H1 (cell line): ENCODE data around the gene KCNK15. TPM values are rescaled to one million over a fixed set of nuclear protein-coding genes. Genes with fewer than 3 reads are reported as not detected.

Source experiments
- CTCF ChIA-PET: fragments of 300-600 bp; sonication (Branson Sonifier 250); formaldehyde crosslinking; loops from one replicate; lab custom pipeline; 2021; ENCODE audit not compliant: partially characterized antibody; lab: Charles Lee
- POLR2A ChIA-PET: fragments of 300-600 bp; sonication (Branson Sonifier 250); formaldehyde crosslinking; loops from one replicate; lab custom pipeline; 2021; ENCODE audit warnings: inconsistent platforms; ENCODE audit not compliant: partially characterized antibody; lab: Charles Lee
- DNase-seq, 2 experiments: peaks; one replicate each; pipeline versions ENCODE4 v3.0.0 to v3.0.0-alpha.2; 2010 to 2022; ENCODE audit warnings: low spot score in 2 of 2, low read depth in 1 of 2, mixed read lengths in 1 of 2
- FAIRE-seq: peaks from 2 replicates; lab custom pipeline; 2011; peaks lifted over from hg19 to GRCh38; lab: Jason Lieb, UNC
- H2AFZ ChIP-seq: 2 replicates; pipeline ENCODE4 v1.8.1; 2012; ENCODE audit warnings: low read length, inconsistent platforms
- H2AK5ac ChIP-seq: 2 replicates; pipeline ENCODE4 v1.6.1; 2013; ENCODE audit warnings: low read depth, low read length
- H2BK120ac ChIP-seq: replicated peaks from 2 replicates; pipeline ENCODE3; 2013; ENCODE audit warnings: low read depth, low read length, inconsistent platforms
- H2BK12ac ChIP-seq: 2 replicates; pipeline ENCODE4 v1.6.1; 2013; ENCODE audit warnings: low read depth, low read length
- H2BK15ac ChIP-seq: 2 replicates; pipeline ENCODE4 v1.6.1; 2013; ENCODE audit warnings: low read length
- H2BK20ac ChIP-seq: 2 replicates; pipeline ENCODE4 v1.6.1; 2013; ENCODE audit warnings: low read length
- H2BK5ac ChIP-seq: 2 replicates; pipeline ENCODE4 v1.6.1; 2013; ENCODE audit warnings: low read depth, low read length
- H3K14ac ChIP-seq: 2 replicates; pipeline ENCODE4 v1.6.1; 2013; ENCODE audit warnings: inconsistent platforms; ENCODE audit not compliant: insufficient read length
- H3K18ac ChIP-seq: 2 replicates; pipeline ENCODE4 v1.6.1; 2013; ENCODE audit warnings: low read length; ENCODE audit errors: extremely low read depth
- H3K23ac ChIP-seq: 2 replicates; pipeline ENCODE4 v1.6.1; 2013; ENCODE audit warnings: inconsistent platforms; ENCODE audit not compliant: insufficient read length
- H3K23me2 ChIP-seq: 2 replicates; pipeline ENCODE4 v1.6.1; 2013; ENCODE audit warnings: low read depth, low read length
- H3K27ac ChIP-seq: 2 replicates; pipeline ENCODE4 v1.6.1; 2011; ENCODE audit warnings: low read depth, low read length, inconsistent platforms
- H3K27me3 ChIP-seq, 4 experiments: replicated peaks in 1 of 4; 1 replicate in 1 of 4; 2 replicates in 3 of 4; pipeline versions ENCODE4 v1.6.1 to v1.8.1; 2011 to 2013; ENCODE audit warnings: low read length in 3 of 4, mild to moderate bottlenecking in 3 of 4, inconsistent platforms in 2 of 4, mixed read lengths in 2 of 4, moderate library complexity in 1 of 4; ENCODE audit not compliant: control insufficient read depth in 3 of 4, insufficient read depth in 3 of 4; ENCODE audit errors: extremely low read depth in 1 of 4
- H3K36me3 ChIP-seq, 4 experiments: 2 replicates each; pipeline versions ENCODE4 v1.6.1 to v1.8.1; 2011 to 2013; ENCODE audit warnings: mild to moderate bottlenecking in 4 of 4, low read length in 3 of 4, moderate library complexity in 2 of 4, control low read depth in 1 of 4, inconsistent platforms in 1 of 4; ENCODE audit not compliant: insufficient read depth in 4 of 4, control insufficient read depth in 2 of 4
- H3K4ac ChIP-seq: replicated peaks from 2 replicates; pipeline ENCODE3; 2013; ENCODE audit warnings: low read length, low read depth, mixed read lengths, inconsistent platforms; ENCODE audit not compliant: insufficient read length
- H3K4me1 ChIP-seq, 4 experiments: replicated peaks in 1 of 4; 1 replicate in 1 of 4; 2 replicates in 3 of 4; pipeline versions ENCODE4 v1.6.1 to v1.8.1; 2011 to 2013; ENCODE audit warnings: low read length in 3 of 4, inconsistent platforms in 2 of 4, mixed read lengths in 1 of 4; ENCODE audit not compliant: insufficient read depth in 4 of 4, control insufficient read depth in 3 of 4
- H3K4me2 ChIP-seq, 2 experiments: 2 replicates each; pipeline versions ENCODE4 v1.6.1 to v1.8.1; 2011 to 2013; ENCODE audit warnings: low read depth in 2 of 2, low read length in 2 of 2, control low read depth in 1 of 2, inconsistent platforms in 1 of 2, mild to moderate bottlenecking in 1 of 2; ENCODE audit not compliant: insufficient read depth in 1 of 2
- H3K4me3 ChIP-seq, 4 experiments: fragments of 200-600, 300-600 bp in 1 of 4; sonication (generic), shearing (Covaris generic), sonication (Bioruptor Twin) in 1 of 4; 2 replicates each; pipeline versions ENCODE4 v1.5.1 to v1.8.1; 2011 to 2016; ENCODE audit warnings: low read length in 4 of 4, low read depth in 3 of 4, control low read depth in 2 of 4, inconsistent platforms in 2 of 4, mild to moderate bottlenecking in 2 of 4, mixed read lengths in 1 of 4, moderate library complexity in 1 of 4; ENCODE audit not compliant: insufficient read depth in 2 of 4; ENCODE audit errors: extremely low read depth in 1 of 4
- H3K56ac ChIP-seq: replicated peaks from 2 replicates; pipeline ENCODE3; 2013; ENCODE audit warnings: low read depth, mild to moderate bottlenecking, mixed read lengths, low read length, inconsistent platforms; ENCODE audit not compliant: insufficient read length
- H3K79me1 ChIP-seq: 2 replicates; pipeline ENCODE4 v1.6.1; 2013; ENCODE audit warnings: low read depth, low read length, control low read depth
- H3K79me2 ChIP-seq, 2 experiments: 2 replicates each; pipeline versions ENCODE4 v1.6.1 to v1.8.1; 2012 to 2013; ENCODE audit warnings: low read length in 2 of 2, mild to moderate bottlenecking in 2 of 2, inconsistent platforms in 1 of 2; ENCODE audit not compliant: insufficient read depth in 2 of 2, control insufficient read depth in 1 of 2
- H3K9ac ChIP-seq, 4 experiments: replicated peaks in 1 of 4; 1 replicate in 1 of 4; 2 replicates in 3 of 4; pipeline versions ENCODE4 v1.6.1 to v1.8.1; 2011 to 2013; ENCODE audit warnings: low read depth in 3 of 4, low read length in 3 of 4, control low read depth in 2 of 4, mild to moderate bottlenecking in 2 of 4, moderate library complexity in 2 of 4, inconsistent platforms in 1 of 4; ENCODE audit errors: extremely low read depth in 1 of 4
- H3K9me3 ChIP-seq, 2 experiments: 2 replicates each; pipeline versions ENCODE4 v1.6.1 to v1.8.1; 2012 to 2013; ENCODE audit warnings: mild to moderate bottlenecking in 2 of 2, moderate library complexity in 2 of 2, control low read depth in 1 of 2, inconsistent platforms in 1 of 2, low read depth in 1 of 2, low read length in 1 of 2, mixed read lengths in 1 of 2; ENCODE audit not compliant: insufficient read depth in 2 of 2
- H4K20me1 ChIP-seq, 2 experiments: replicated peaks in 1 of 2; 2 replicates each; pipeline versions ENCODE3 to v1.8.1; 2011 to 2013; ENCODE audit warnings: inconsistent platforms in 2 of 2, low read length in 2 of 2, mild to moderate bottlenecking in 1 of 2; ENCODE audit not compliant: insufficient read depth in 2 of 2, control insufficient read depth in 1 of 2
- H4K5ac ChIP-seq: 2 replicates; pipeline ENCODE4 v1.6.1; 2013; ENCODE audit warnings: low read length, low read depth, mixed read lengths, inconsistent platforms; ENCODE audit not compliant: insufficient read length
- H4K8ac ChIP-seq: 2 replicates; pipeline ENCODE4 v1.8.0; 2013; ENCODE audit warnings: mild to moderate bottlenecking, moderate library complexity, low read length, inconsistent platforms; ENCODE audit not compliant: insufficient read depth; ENCODE audit errors: extremely low read depth
- H4K91ac ChIP-seq: replicated peaks from 2 replicates; pipeline ENCODE3; 2013; ENCODE audit warnings: low read length, mixed read lengths, inconsistent platforms; ENCODE audit not compliant: insufficient read length
- CBX5 ChIP-seq: fragments of 300-800, 300-1000 bp; sonication (generic); IDR thresholded peaks from 2 replicates; pipeline ENCODE4 v1.7.1; 2016; ENCODE audit warnings: antibody characterized with exemption, low read length, low read depth
- FOSL1 ChIP-seq: IDR thresholded peaks from 2 replicates; pipeline ENCODE4 v1.6.1; 2011; ENCODE audit warnings: mild to moderate bottlenecking, low read depth, low read length, moderate library complexity; ENCODE audit not compliant: insufficient read depth
- KDM1A ChIP-seq: fragments of 200-600, 300-600 bp; sonication (generic); IDR thresholded peaks from 2 replicates; pipeline ENCODE4 v1.7.1; 2016; ENCODE audit warnings: mild to moderate bottlenecking, low read length, borderline replicate concordance
- WGBS, 2 experiments: shearing (Covaris generic) in 1 of 2; methylation state at CpG; one replicate each; pipeline versions ENCODE4 v1.1.6 to v1.1.7; 2013 to 2015; ENCODE audit warnings: low lambda C conversion rate in 2 of 2, mixed read lengths in 2 of 2, inconsistent platforms in 1 of 2, low coverage in 1 of 2, missing lambda C conversion rate in 1 of 2; ENCODE audit not compliant: insufficient replicate concordance in 2 of 2, insufficient coverage in 1 of 2, insufficient read length in 1 of 2; ENCODE audit errors: extremely low coverage in 1 of 2, missing lambda C conversion rate in 1 of 2; 5-methylcytosine and 5-hydroxymethylcytosine counted together
- polyA plus RNA-seq, 7 experiments: library from polyadenylated mRNA; depleted of rRNA in 3 of 7; stranded (reverse) in 5 of 7; unstranded in 2 of 7; fragments of >200 nt in 5 of 7; fragments of 200-250 nt in 2 of 7; gene quantifications; 1 replicate in 5 of 7; 2 replicates in 1 of 7; 4 replicates in 1 of 7; pipeline versions ENCODE4 v1.2.1 to v1.2.3, GENCODE V29; 2011 to 2013; ENCODE audit warnings: missing spikeins in 2 of 7, mixed read lengths in 2 of 7
- total RNA-seq: library from RNA; stranded (reverse); fragmentation: NEBNext Ultra II Directional; extraction: Animal tissue kit (Norgen Biotek cat#: 25700); gene quantifications from 2 replicates; pipeline ENCODE4 v1.2.1, GENCODE V29; 2021
- TF ChIP-seq, protein P1 (sequence below): IDR thresholded peaks from 2 replicates; pipeline ENCODE4 v1.6.1; 2012; ENCODE audit warnings: inconsistent platforms

KCNK15 gene
- total and polyA plus RNA-seq, 2 of the 8 experiments (the other 6 are each of a cell fraction or from before 2014, with no cell fraction given): 0.24 to 0.33 TPM

DNA sequence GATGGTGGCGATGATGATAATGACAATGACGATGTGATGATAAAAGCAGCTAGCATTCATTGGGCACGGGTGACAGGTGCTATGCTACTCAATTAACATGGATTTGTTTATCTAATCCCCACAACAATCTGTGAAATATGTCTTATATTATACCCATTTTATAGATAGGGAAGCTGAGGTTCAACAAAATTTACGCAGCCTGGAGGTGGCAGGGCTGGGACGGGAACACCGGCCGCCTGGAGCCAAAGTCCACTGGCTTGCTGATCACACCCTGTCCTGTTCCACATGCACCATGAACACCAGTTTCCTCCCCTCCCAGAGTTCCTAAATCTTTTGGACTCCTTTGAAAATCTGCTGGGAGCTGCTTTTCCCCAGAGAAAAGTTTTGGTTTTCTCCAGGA is 41.6 kb downstream of the KCNK15 start:
- Histone ChIP-seq H3K27me3 (no peaks in the 10 kb centered on the region), H3K27ac (no peak overlapping the region), H3K18ac (no peak overlapping the region), H3K56ac (no peak overlapping the region), H4K5ac (no peak overlapping the region), H2AFZ (no peak overlapping the region), H3K14ac (no peak overlapping the region), H3K9me3 (no peaks in the 10 kb centered on the region), H3K4me1 (peaks cover 12 to 20% (median 19%) of the 10 kb centered on the region in 4 experiments)
- WGBS, 2 experiments: 97% methylated on average over 7 of the region's 7 CpGs; no CpG with 5 or more reads in 1 of the 2 experiments
- TF ChIP-seq CBX5 (no peak), KDM1A (peak; percentile 65; the same call in 1 of the 2 replicates), FOSL1 (no peak)
- TF ChIP-seq, protein P1, sequence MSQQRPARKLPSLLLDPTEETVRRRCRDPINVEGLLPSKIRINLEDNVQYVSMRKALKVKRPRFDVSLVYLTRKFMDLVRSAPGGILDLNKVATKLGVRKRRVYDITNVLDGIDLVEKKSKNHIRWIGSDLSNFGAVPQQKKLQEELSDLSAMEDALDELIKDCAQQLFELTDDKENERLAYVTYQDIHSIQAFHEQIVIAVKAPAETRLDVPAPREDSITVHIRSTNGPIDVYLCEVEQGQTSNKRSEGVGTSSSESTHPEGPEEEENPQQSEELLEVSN: no peak
- TF ChIP-seq, all 59 proteins: peak for 1
- Histone ChIP-seq H2BK12ac (no peak overlapping the region), H3K79me1 (peaks cover 9% of the 10 kb centered on the region; the same call in 1 of the 2 replicates), H4K8ac (no peak overlapping the region), H2AK5ac (no peak overlapping the region), H3K23ac (no peak overlapping the region), H3K4me3 (no peak overlapping the region), H3K9ac (no peak overlapping the region), H4K20me1 (peaks cover 2 to 12% of the 10 kb centered on the region in 2 experiments), H2BK5ac (0 out of 2 replicates have a peak overlapping the region, but pooled peaks have one; percentile 0), H3K36me3 (no peaks in the 10 kb centered on the region), H3K23me2 (no peaks in the 10 kb centered on the region), H4K91ac (no peak overlapping the region), H3K4me2 (no peak overlapping the region), H3K4ac (no peak overlapping the region), H2BK15ac (peak overlapping the region; percentile 77; the same call in 1 of the 2 replicates), H2BK120ac (no peak overlapping the region), H2BK20ac (peak overlapping the region; percentile 43; the same call in 1 of the 2 replicates), H3K79me2 (peaks cover 0 to 8% of the 10 kb centered on the region in 2 experiments; a peak in 2 of 4 replicates)
- DNase-seq (no peak), FAIRE-seq (no peak)
- ChIA-PET POLR2A (no interaction called here), CTCF (interaction anchor here (0.9 to 11.1 kb wide), 6 partner anchors 15 to 103 kb away, joined by 3 to 170 read pairs (median 6); no protein-coding TSS in a partner anchor)
